B cell (primary cell): Measurements from ENCODE around the gene ZSCAN23. TPM values are rescaled to one million over a fixed set of nuclear protein-coding genes. Genes with fewer than 3 reads are reported as not detected.

Experiments
- ATAC-seq: fragments of 200-7000 bp; cut with Tn5 transposase; one replicate; pipeline ENCODE4 v1.10.0; 2021; ENCODE audit warnings: low read depth, mild to moderate bottlenecking, moderate number of reproducible peaks, moderate library complexity
- CTCF ChIA-PET: fragments of 350-600 bp; sonication (Branson Sonifier 250); formaldehyde crosslinking; loops from one replicate; lab custom pipeline; 2021; ENCODE audit warnings: antibody characterized with exemption, inconsistent platforms; lab: Charles Lee
- POLR2A ChIA-PET: fragments of 350-600 bp; sonication (Branson Sonifier 250); formaldehyde crosslinking; loops from one replicate; lab custom pipeline; 2021; ENCODE audit warnings: antibody characterized with exemption; lab: Charles Lee
- DNase-seq: peaks from one replicate; pipeline ENCODE4 v3.0.0; 2013
- H2AFZ ChIP-seq: 2 replicates; pipeline ENCODE4 v1.6.1; 2012; ENCODE audit warnings: mild to moderate bottlenecking, low read depth, low read length; ENCODE audit not compliant: insufficient read depth, poor library complexity, severe bottlenecking
- H3K27ac ChIP-seq, 2 donors: 1 replicate in 1 of 2; 2 replicates in 1 of 2; pipeline ENCODE4 v1.5.1; 2012 to 2013; ENCODE audit warnings: low read length in 2 of 2, mild to moderate bottlenecking in 2 of 2, moderate library complexity in 1 of 2
- H3K27me3 ChIP-seq, 4 experiments: fragments of 200-600 bp in 1 of 4; sonication (generic) in 1 of 4; replicated peaks in 1 of 4; 1 replicate in 2 of 4; 2 replicates in 2 of 4; pipeline versions ENCODE4 v1.6.1 to v1.7.0; 2013 to 2016; ENCODE audit warnings: low read length in 3 of 4, mild to moderate bottlenecking in 2 of 4, mixed read lengths in 1 of 4, moderate library complexity in 1 of 4; ENCODE audit not compliant: insufficient read depth in 4 of 4, control insufficient read depth in 3 of 4; ENCODE audit errors: control extremely low read depth in 1 of 4
- H3K36me3 ChIP-seq, 2 experiments: replicated peaks in 1 of 2; 1 replicate in 1 of 2; 2 replicates in 1 of 2; pipeline versions ENCODE4 v1.6.1 to v1.7.1; 2013; ENCODE audit warnings: low read length in 1 of 2; ENCODE audit not compliant: insufficient read depth in 2 of 2, control insufficient read depth in 1 of 2; ENCODE audit errors: control extremely low read depth in 1 of 2, extremely low read depth in 1 of 2
- H3K4me1 ChIP-seq, 2 donors: fragments of 200-600 bp in 1 of 2; sonication (generic) in 1 of 2; 1 replicate in 1 of 2; 2 replicates in 1 of 2; pipeline versions ENCODE4 v1.5.1 to v1.6.1; 2013 to 2017; ENCODE audit warnings: low read length in 2 of 2; ENCODE audit not compliant: control insufficient read depth in 2 of 2, insufficient read depth in 2 of 2
- H3K4me2 ChIP-seq: replicated peaks from 2 replicates; pipeline ENCODE3; 2012; ENCODE audit warnings: mild to moderate bottlenecking, low read depth, low read length; ENCODE audit not compliant: poor library complexity, severe bottlenecking
- H3K4me3 ChIP-seq, 5 experiments: fragments of 200-600 bp in 1 of 5; sonication (generic) in 1 of 5; 1 replicate in 3 of 5; 2 replicates in 2 of 5; pipeline versions ENCODE4 v1.5.1 to v1.7.0; 2011 to 2016; ENCODE audit warnings: low read length in 4 of 5, mild to moderate bottlenecking in 4 of 5, low read depth in 2 of 5, control low read depth in 1 of 5, moderate library complexity in 1 of 5; ENCODE audit not compliant: insufficient read depth in 1 of 5; ENCODE audit errors: control extremely low read depth in 1 of 5, extremely low read depth in 1 of 5
- H3K79me2 ChIP-seq: fragments of 200-600 bp; sonication (generic); one replicate; pipeline ENCODE4 v1.6.0; 2016; ENCODE audit warnings: low read length; ENCODE audit not compliant: control insufficient read depth, insufficient read depth
- H3K9ac ChIP-seq: fragments of 200-600 bp; sonication (generic); 2 replicates; pipeline ENCODE4 v1.6.1; 2017; ENCODE audit warnings: mild to moderate bottlenecking, low read length, moderate library complexity
- H3K9me3 ChIP-seq, 3 donors: one replicate each; pipeline versions ENCODE4 v1.6.1 to v1.7.1; 2013; ENCODE audit warnings: low read length in 2 of 3; ENCODE audit not compliant: control insufficient read depth in 2 of 3, insufficient read depth in 1 of 3; ENCODE audit errors: control extremely low read depth in 1 of 3
- H4K20me1 ChIP-seq: 2 replicates; pipeline ENCODE4 v1.6.0; 2012; ENCODE audit warnings: mild to moderate bottlenecking, low read length; ENCODE audit not compliant: insufficient read depth, control insufficient read depth, poor library complexity, severe bottlenecking
- H3K27ac Mint-ChIP-seq: one replicate; pipeline ENCODE4 v1.8.0; 2021; ENCODE audit warnings: mixed read lengths
- H3K27me3 Mint-ChIP-seq: one replicate; pipeline ENCODE4 v1.8.0; 2021; ENCODE audit warnings: mixed read lengths
- H3K4me1 Mint-ChIP-seq: one replicate; pipeline ENCODE4 v1.8.0; 2021; ENCODE audit warnings: mixed read lengths
- H3K4me3 Mint-ChIP-seq: one replicate; pipeline ENCODE4 v1.8.0; 2021; ENCODE audit warnings: mixed read lengths
- H3K9me3 Mint-ChIP-seq: one replicate; pipeline ENCODE4 v1.8.0; 2022; ENCODE audit warnings: mixed read lengths; ENCODE audit not compliant: insufficient read depth
- EZH2 ChIP-seq: IDR thresholded peaks from 2 replicates; pipeline ENCODE4 v1.6.1; 2012; ENCODE audit warnings: borderline replicate concordance, low read depth, mild to moderate bottlenecking, moderate library complexity, low read length; ENCODE audit not compliant: insufficient read depth, poor library complexity, severe bottlenecking
- WGBS: methylation state at CpG from one replicate; pipeline ENCODE4 v1.1.5; 2013; ENCODE audit warnings: missing lambda C conversion rate; ENCODE audit not compliant: insufficient coverage; 5-methylcytosine and 5-hydroxymethylcytosine counted together
- intact Hi-C: fragments of 100-400 bp; cut with micrococcal nuclease; formaldehyde crosslinking; loops from one replicate; pipeline ENCODE4 v1.10.0; 2022
- polyA plus RNA-seq: library from polyadenylated mRNA; depleted of rRNA; stranded (reverse); fragments of >200 nt; gene quantifications from 2 replicates; pipeline ENCODE4 v1.2.3, GENCODE V29; 2012
- total RNA-seq, 2 donors: library from RNA; stranded (reverse); fragments of 120-200 nt in 1 of 2; gene quantifications; 1 replicate in 1 of 2; 2 replicates in 1 of 2; pipeline versions ENCODE4 v1.2.3 to v1.2.4, GENCODE V29; 2013 to 2022
- TF ChIP-seq, protein P1 (sequence below): fragments of 200-600 bp; IDR thresholded peaks from one replicate; pipeline ENCODE4 v1.8.0; 2022; ENCODE audit warnings: antibody characterized with exemption, mild to moderate bottlenecking

ZSCAN23 gene
- total and polyA plus RNA-seq, 2 donors (not counting 1 experiment from before 2014, with no cell fraction given): 0.79 TPM; not detected in 1

DNA sequence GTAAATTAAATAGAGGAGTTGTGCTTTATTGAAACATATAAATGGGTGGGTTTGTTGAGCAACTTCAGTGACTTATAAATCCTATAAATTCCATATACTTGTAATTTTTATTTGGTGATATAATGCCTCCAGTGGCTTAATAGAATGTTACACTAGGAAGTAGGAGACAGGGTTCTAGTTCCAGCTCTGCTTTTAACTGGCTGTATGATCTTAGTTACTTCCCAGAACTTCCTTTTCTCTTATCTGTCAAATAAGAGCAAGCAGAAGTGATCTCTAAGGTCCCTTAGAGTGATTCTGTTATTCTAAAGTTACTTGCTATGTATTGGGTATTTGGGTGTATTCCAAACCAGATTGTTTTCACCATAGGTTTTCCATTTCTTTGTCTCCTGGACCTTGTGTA is 10.2 kb downstream of the ZSCAN23 start:
- H3K79me2 ChIP-seq: no peaks in the 10 kb centered on the region
- no peak overlapping the region for H2AFZ ChIP-seq
- H3K27me3 Mint-ChIP-seq: peaks cover 32% of the 10 kb centered on the region
- H3K4me3 ChIP-seq: no peak overlapping the region
- no peaks in the 10 kb centered on the region for H3K36me3 ChIP-seq
- H3K4me1 ChIP-seq: no peaks in the 10 kb centered on the region
- ATAC-seq (no peak), DNase-seq (no peak)
- no peaks in the 10 kb centered on the region for H3K9me3 Mint-ChIP-seq
- H3K27ac ChIP-seq: no peak overlapping the region
- ChIA-PET POLR2A (no interaction called here), CTCF (no interaction called here)
- TF ChIP-seq, protein P1, sequence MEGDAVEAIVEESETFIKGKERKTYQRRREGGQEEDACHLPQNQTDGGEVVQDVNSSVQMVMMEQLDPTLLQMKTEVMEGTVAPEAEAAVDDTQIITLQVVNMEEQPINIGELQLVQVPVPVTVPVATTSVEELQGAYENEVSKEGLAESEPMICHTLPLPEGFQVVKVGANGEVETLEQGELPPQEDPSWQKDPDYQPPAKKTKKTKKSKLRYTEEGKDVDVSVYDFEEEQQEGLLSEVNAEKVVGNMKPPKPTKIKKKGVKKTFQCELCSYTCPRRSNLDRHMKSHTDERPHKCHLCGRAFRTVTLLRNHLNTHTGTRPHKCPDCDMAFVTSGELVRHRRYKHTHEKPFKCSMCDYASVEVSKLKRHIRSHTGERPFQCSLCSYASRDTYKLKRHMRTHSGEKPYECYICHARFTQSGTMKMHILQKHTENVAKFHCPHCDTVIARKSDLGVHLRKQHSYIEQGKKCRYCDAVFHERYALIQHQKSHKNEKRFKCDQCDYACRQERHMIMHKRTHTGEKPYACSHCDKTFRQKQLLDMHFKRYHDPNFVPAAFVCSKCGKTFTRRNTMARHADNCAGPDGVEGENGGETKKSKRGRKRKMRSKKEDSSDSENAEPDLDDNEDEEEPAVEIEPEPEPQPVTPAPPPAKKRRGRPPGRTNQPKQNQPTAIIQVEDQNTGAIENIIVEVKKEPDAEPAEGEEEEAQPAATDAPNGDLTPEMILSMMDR: no peak
- no peak for TF ChIP-seq EZH2
- no peak overlapping the region for H3K4me2 ChIP-seq
- no peak overlapping the region for H3K27ac Mint-ChIP-seq
- intact Hi-C loops: no loop called here
- no peaks in the 10 kb centered on the region for H4K20me1 ChIP-seq
- H3K9ac ChIP-seq: no peak overlapping the region
- H3K4me3 Mint-ChIP-seq: no peak overlapping the region
- H3K4me1 Mint-ChIP-seq: no peaks in the 10 kb centered on the region
- H3K9me3 ChIP-seq: peaks cover 0 to 4% (median 0%) of the 10 kb centered on the region in 3 donors
- no peaks in the 10 kb centered on the region for H3K27me3 ChIP-seq

DNA sequence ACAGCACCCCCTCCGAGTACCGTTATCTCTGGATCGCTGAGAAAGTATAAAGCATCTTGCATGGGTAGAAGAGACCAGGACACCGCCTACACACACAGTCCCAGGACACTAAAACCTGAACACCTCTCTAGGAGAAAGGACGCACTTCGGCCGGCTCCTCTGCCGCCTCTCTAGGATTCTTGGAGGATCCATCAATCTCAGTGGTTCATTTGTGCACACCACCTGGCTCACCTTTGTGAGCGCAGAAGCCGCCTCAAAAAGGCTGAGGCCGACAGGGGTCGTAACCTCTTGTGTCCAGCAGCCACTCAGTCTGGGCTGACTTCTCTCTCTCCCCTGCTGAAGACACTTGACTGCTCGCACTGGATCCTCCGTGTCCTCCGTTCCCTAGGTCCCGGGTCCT is 13.5 kb downstream of the ZSCAN23 start:
- no peaks in the 10 kb centered on the region for H3K79me2 ChIP-seq
- H4K20me1 ChIP-seq: no peaks in the 10 kb centered on the region
- intact Hi-C loops: no loop called here
- H3K9ac ChIP-seq: no peak overlapping the region
- no peak overlapping the region for H3K27ac Mint-ChIP-seq
- H3K4me1 ChIP-seq: no peaks in the 10 kb centered on the region
- no peak overlapping the region for H3K27ac ChIP-seq
- no peak overlapping the region for H2AFZ ChIP-seq
- TF ChIP-seq EZH2: no peak
- TF ChIP-seq, protein P1: no peak
- 100% methylated on average over 16 of the region's 16 CpGs for WGBS
- no peak overlapping the region for H3K4me2 ChIP-seq
- no peak overlapping the region for H3K4me3 Mint-ChIP-seq
- H3K9me3 Mint-ChIP-seq: peaks cover 2% of the 10 kb centered on the region
- H3K36me3 ChIP-seq: no peaks in the 10 kb centered on the region
- ATAC-seq: no peak
- ChIA-PET POLR2A (no interaction called here), CTCF (no interaction called here)
- H3K27me3 ChIP-seq: no peaks in the 10 kb centered on the region
- peaks cover 15% of the 10 kb centered on the region for H3K27me3 Mint-ChIP-seq
- H3K4me3 ChIP-seq: no peak overlapping the region
- H3K4me1 Mint-ChIP-seq: no peaks in the 10 kb centered on the region
- DNase-seq: no peak
- H3K9me3 ChIP-seq: peaks cover 0 to 4% (median 0%) of the 10 kb centered on the region in 3 donors
